ENCODE results near the gene PDZD2. TPM values are rescaled to one million over a fixed set of nuclear protein-coding genes. Genes with fewer than 3 reads are reported as not detected.

The PDZD2 gene
- polyA plus RNA-seq, 1 donor from 2014 or later: 3.1 TPM

- no peak overlapping the region for H3K27ac ChIP-seq (ENCODE audit: low read length)
- TF ChIP-seq RAD21 (conservative IDR thresholded peaks at IDR 0.05): no peak
- no peak for TF ChIP-seq EP300 (conservative IDR thresholded peaks at IDR 0.05; ENCODE audit: poor library complexity, severe bottlenecking)
- TF ChIP-seq POLR2AphosphoS5 (IDR thresholded peaks at IDR 0.05): no peak
- TF ChIP-seq CTCF (IDR thresholded peaks at IDR 0.05; ENCODE audit: poor library complexity, severe bottlenecking): no peak
Measured at GRCh38 chr5:31783086-31783645, 144.2 kb downstream of the PDZD2 start.

GRCh38 chr5:31783731-31784130 lies 144.8 kb downstream of the PDZD2 start:
- no peaks in the 10 kb centered on the region for H3K9me3 ChIP-seq (ENCODE audit: low read length)
- H3K27me3 ChIP-seq (ENCODE audit: insufficient read depth, low read depth, low read length): no peaks in the 10 kb centered on the region
- no peaks in the 10 kb centered on the region for H3K36me3 ChIP-seq (ENCODE audit: insufficient read depth, low read length)
- H2AFZ ChIP-seq (ENCODE audit: low read depth, low read length): no peak overlapping the region
- H3K9ac ChIP-seq (ENCODE audit: low read length): no peak overlapping the region
- no peaks in the 10 kb centered on the region for H3F3A ChIP-seq (ENCODE audit: insufficient read depth, low read length, poor library complexity, severe bottlenecking)
- H3K79me2 ChIP-seq (replicated peaks; ENCODE audit: insufficient read depth, low read length): no peaks in the 10 kb centered on the region
- H3K4me3 ChIP-seq (ENCODE audit: low read length): no peak overlapping the region
- no peaks in the 10 kb centered on the region for H4K20me1 ChIP-seq (ENCODE audit: insufficient read depth)
- no peak overlapping the region for H3K4me2 ChIP-seq (ENCODE audit: low read length)
- H3K9me2 ChIP-seq (ENCODE audit: insufficient read depth, low read length): no peaks in the 10 kb centered on the region
- TF ChIP-seq RAD21 (conservative IDR thresholded peaks at IDR 0.05): no peak
- no peak for TF ChIP-seq CTCF (IDR thresholded peaks at IDR 0.05; ENCODE audit: poor library complexity, severe bottlenecking)
- TF ChIP-seq SMC3 (conservative IDR thresholded peaks at IDR 0.05; ENCODE audit: poor library complexity): no peak
- no peak for TF ChIP-seq EP300 (conservative IDR thresholded peaks at IDR 0.05; ENCODE audit: poor library complexity, severe bottlenecking)
- no peak for TF ChIP-seq REST (IDR thresholded peaks at IDR 0.05; ENCODE audit: borderline replicate concordance)
- TF ChIP-seq POLR2AphosphoS5 (IDR thresholded peaks at IDR 0.05): no peak
- no peak for TF ChIP-seq TAF1 (IDR thresholded peaks at IDR 0.05; ENCODE audit: low read depth)
- TF ChIP-seq MXI1 (conservative IDR thresholded peaks at IDR 0.05; ENCODE audit: poor library complexity, severe bottlenecking): no peak
- no peak for TF ChIP-seq EZH2 (IDR thresholded peaks at IDR 0.05; ENCODE audit: borderline replicate concordance, insufficient read depth, low read length, poor library complexity, severe bottlenecking)
- no peak overlapping the region for H3K27ac ChIP-seq (ENCODE audit: low read length)

More at GRCh38 chr5:31783086-31783645, 144.2 kb downstream of the PDZD2 start:
- no peaks in the 10 kb centered on the region for H3K9me2 ChIP-seq (ENCODE audit: insufficient read depth, low read length)
- no peak overlapping the region for H3K9ac ChIP-seq (ENCODE audit: low read length)
- no peaks in the 10 kb centered on the region for H4K20me1 ChIP-seq (ENCODE audit: insufficient read depth)
- H3K79me2 ChIP-seq (replicated peaks; ENCODE audit: insufficient read depth, low read length): no peaks in the 10 kb centered on the region
- no peak overlapping the region for H2AFZ ChIP-seq (ENCODE audit: low read depth, low read length)
- H3K4me2 ChIP-seq (ENCODE audit: low read length): no peak overlapping the region
- H3K36me3 ChIP-seq (ENCODE audit: insufficient read depth, low read length): no peaks in the 10 kb centered on the region
- no peaks in the 10 kb centered on the region for H3K27me3 ChIP-seq (ENCODE audit: insufficient read depth, low read depth, low read length)
- no peaks in the 10 kb centered on the region for H3K9me3 ChIP-seq (ENCODE audit: low read length)
- no peaks in the 10 kb centered on the region for H3F3A ChIP-seq (ENCODE audit: insufficient read depth, low read length, poor library complexity, severe bottlenecking)
- no peak overlapping the region for H3K4me3 ChIP-seq (ENCODE audit: low read length)
